GM18498 (cell line): Measurements from ENCODE around the gene AFAP1L2.

Source experiments
- ATAC-seq: cut with Tn5 transposase; IDR thresholded peaks from one replicate; pipeline ENCODE4 v1.9.1; 2021; ENCODE audit warnings: mild to moderate bottlenecking, moderate library complexity; ENCODE audit not compliant: unreplicated experiment

AFAP1L2 gene

GRCh38 chr10:114412907-114413797, 8.8 kb upstream of the AFAP1L2 start:
- ATAC-seq: no peak

- ATAC-seq: no peak
Observed at GRCh38 chr10:114408968-114409444, 4.7 kb upstream of the AFAP1L2 start.

- ATAC-seq: no peak
Observed at GRCh38 chr10:114408112-114408967, 4.0 kb upstream of the AFAP1L2 start.

GRCh38 chr10:114406455-114406854, 2.2 kb upstream of the AFAP1L2 start:
- ATAC-seq: no peak

- no peak for ATAC-seq
Observed at GRCh38 chr10:114405011-114405350, 679 bp upstream of the AFAP1L2 start.

GRCh38 chr10:114403541-114404161, 651 bp downstream of the AFAP1L2 start:
- no peak for ATAC-seq

GRCh38 chr10:114402871-114403540, 1.3 kb downstream of the AFAP1L2 start:
- no peak for ATAC-seq

- no peak for ATAC-seq
Observed at GRCh38 chr10:114402233-114402632, 2.1 kb downstream of the AFAP1L2 start.

- no peak for ATAC-seq
Observed at GRCh38 chr10:114401195-114401791, 3.0 kb downstream of the AFAP1L2 start.

- no peak for ATAC-seq
Observed at GRCh38 chr10:114400091-114400490, 4.2 kb downstream of the AFAP1L2 start.

- no peak for ATAC-seq
Observed at GRCh38 chr10:114399576-114399975, 4.7 kb downstream of the AFAP1L2 start.

GRCh38 chr10:114398587-114399331, 5.5 kb downstream of the AFAP1L2 start:
- ATAC-seq: no peak

- ATAC-seq: no peak
Observed at GRCh38 chr10:114397651-114398145, 6.6 kb downstream of the AFAP1L2 start.

- ATAC-seq: no peak
Observed at GRCh38 chr10:114396464-114396863, 7.8 kb downstream of the AFAP1L2 start.

- no peak for ATAC-seq
Observed at GRCh38 chr10:114395366-114396022, 8.8 kb downstream of the AFAP1L2 start.

GRCh38 chr10:114394531-114394930, 9.8 kb downstream of the AFAP1L2 start:
- ATAC-seq: no peak

- ATAC-seq: no peak
Observed at GRCh38 chr10:114393886-114394285, 10.4 kb downstream of the AFAP1L2 start.

GRCh38 chr10:114393482-114393881, 10.8 kb downstream of the AFAP1L2 start:
- ATAC-seq: no peak
